Hematopoietic multipotent progenitor cell treated with erythropoietin and hydrocortisone succinate and interleukin-3 and kit ligand, for 15 days (in vitro differentiated cells): ENCODE data around the gene SPECC1.
"Not testable (repeated sequence)": the region's sequence is repeated elsewhere in the genome, so short reads cannot be mapped to it uniquely, and the experiment has no call there.

Source experiments
- DNase-seq: peaks from one replicate; pipeline ENCODE4 v3.0.0-alpha.2; 2015; ENCODE audit warnings: low spot score

Gene SPECC1

GRCh38 chr17:20009302-20010098, at the start of gene SPECC1:
Gene SPECC1, plus strand, starts transcription at chr17:20009359. Its CDS starts 87,293 bp downstream, at chr17:20096652.
- peak; percentile 86 for DNase-seq

- not testable (repeated sequence) for DNase-seq
Measured at GRCh38 chr17:19962954-19963353, 46.2 kb upstream of the SPECC1 start.

- DNase-seq: no peak
Measured at GRCh38 chr17:19973156-19973555, 36.0 kb upstream of the SPECC1 start.

- no peak for DNase-seq
Measured at GRCh38 chr17:19975601-19976000, 33.6 kb upstream of the SPECC1 start.

GRCh38 chr17:19977293-19978208, 31.6 kb upstream of the SPECC1 start, which contains the start of gene AKAP10:
Gene AKAP10, minus strand, starts transcription at chr17:19977828. Its CDS starts 149 bp downstream, at chr17:19977679.
- peak; percentile 88 for DNase-seq

GRCh38 chr17:19978209-19978802, 30.9 kb upstream of the SPECC1 start:
- DNase-seq: no peak

- no peak for DNase-seq
Measured at GRCh38 chr17:19978805-19979211, 30.4 kb upstream of the SPECC1 start.

GRCh38 chr17:19979917-19980770, 29.0 kb upstream of the SPECC1 start:
- DNase-seq: no peak

- DNase-seq: no peak
Measured at GRCh38 chr17:19986941-19987861, 22.0 kb upstream of the SPECC1 start.

- DNase-seq: no peak
Measured at GRCh38 chr17:19987897-19988296, 21.3 kb upstream of the SPECC1 start.

- no peak for DNase-seq
Measured at GRCh38 chr17:19991252-19991885, 17.8 kb upstream of the SPECC1 start.

- DNase-seq: peak; percentile 92
Measured at GRCh38 chr17:19992803-19993713, 16.1 kb upstream of the SPECC1 start.

- DNase-seq: no peak
Measured at GRCh38 chr17:19996086-19996485, 13.1 kb upstream of the SPECC1 start.

- DNase-seq: no peak
Measured at GRCh38 chr17:19996502-19996901, 12.7 kb upstream of the SPECC1 start.

- DNase-seq: peak; percentile 46
Measured at GRCh38 chr17:20008242-20009051, 712 bp upstream of the SPECC1 start.

GRCh38 chr17:20009052-20009301, 182 bp upstream of the SPECC1 start:
- no peak for DNase-seq

- peak; percentile 95 for DNase-seq
Measured at GRCh38 chr17:20010099-20010863, 1.1 kb downstream of the SPECC1 start.
